G401.6 (cell line): ENCODE measurements around the gene MYF5.

ENCODE experiments used
- FAIRE-seq: peaks from 2 replicates; lab custom pipeline; 2012; peaks lifted over from hg19 to GRCh38; lab: Jason Lieb, UNC

The MYF5 gene

GRCh38 chr12:80707830-80708258, 8.9 kb upstream of the MYF5 start:
- FAIRE-seq, result no peak

- FAIRE-seq, result no peak
These were observed 8.3 kb upstream of the MYF5 start for GRCh38 chr12:80708259-80708974.

GRCh38 chr12:80708975-80709328, 7.8 kb upstream of the MYF5 start:
- FAIRE-seq, result no peak

GRCh38 chr12:80709811-80710726, 6.6 kb upstream of the MYF5 start:
- no peak for FAIRE-seq

GRCh38 chr12:80710727-80711449, 5.8 kb upstream of the MYF5 start:
- FAIRE-seq, result no peak

DNA sequence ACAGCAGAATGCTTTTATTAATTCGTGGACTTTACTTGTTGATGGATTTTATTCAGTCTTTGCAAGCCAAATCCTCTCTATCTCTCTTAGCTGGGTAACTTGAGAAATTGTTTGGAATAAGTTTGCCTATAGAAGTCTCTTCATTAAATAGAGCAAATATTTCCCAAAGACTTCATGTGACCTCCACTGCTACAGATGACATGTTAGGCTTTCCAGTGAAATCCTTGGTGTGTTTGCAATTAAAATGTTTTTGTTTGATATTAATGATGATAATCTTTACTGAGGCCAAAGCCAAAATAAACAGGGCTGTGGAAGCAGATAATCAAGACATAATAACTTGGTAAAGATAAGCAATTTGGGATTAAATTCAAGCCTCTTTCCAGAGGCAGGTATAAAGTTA, 4.8 kb upstream of the MYF5 start:
- FAIRE-seq, result no peak

DNA sequence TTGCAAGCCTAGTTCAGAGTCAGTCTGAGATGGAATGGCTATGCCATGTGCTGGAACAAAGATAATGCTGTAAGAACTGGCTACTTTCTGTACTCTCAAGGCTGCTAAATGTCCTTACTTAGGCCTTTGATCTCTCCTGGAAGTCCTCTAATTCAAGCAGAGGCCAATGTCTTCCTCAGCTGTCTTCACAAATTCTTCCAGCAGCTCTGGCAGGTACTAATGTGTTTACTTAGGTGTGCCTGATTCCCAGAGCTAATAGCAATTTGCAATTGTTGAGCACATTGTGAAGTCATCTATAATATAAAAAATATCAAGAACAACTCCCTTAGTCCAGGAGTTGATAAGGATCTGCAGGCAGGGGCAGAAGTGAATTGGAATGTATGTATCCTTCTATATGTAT, 3.8 kb upstream of the MYF5 start:
- no peak for FAIRE-seq

DNA sequence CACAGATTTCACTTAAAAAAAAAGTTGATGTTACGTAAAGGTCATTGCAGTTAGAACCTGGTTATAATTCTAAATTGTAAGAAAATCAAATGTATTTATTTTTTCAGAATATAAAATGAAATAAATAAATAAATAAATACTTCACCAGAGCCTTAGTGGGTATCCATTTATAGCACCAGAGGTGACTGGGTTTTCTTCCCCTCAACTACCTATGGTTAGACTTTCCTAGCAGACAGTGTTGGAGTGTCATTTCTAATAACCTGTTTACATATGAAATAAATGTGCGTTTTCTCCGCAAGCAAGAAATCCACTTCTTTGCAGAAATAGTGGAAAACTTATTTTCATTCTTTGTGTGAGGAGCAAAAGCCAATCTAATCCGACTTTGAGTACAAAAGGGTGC, 3.3 kb upstream of the MYF5 start:
- FAIRE-seq, result no peak

DNA sequence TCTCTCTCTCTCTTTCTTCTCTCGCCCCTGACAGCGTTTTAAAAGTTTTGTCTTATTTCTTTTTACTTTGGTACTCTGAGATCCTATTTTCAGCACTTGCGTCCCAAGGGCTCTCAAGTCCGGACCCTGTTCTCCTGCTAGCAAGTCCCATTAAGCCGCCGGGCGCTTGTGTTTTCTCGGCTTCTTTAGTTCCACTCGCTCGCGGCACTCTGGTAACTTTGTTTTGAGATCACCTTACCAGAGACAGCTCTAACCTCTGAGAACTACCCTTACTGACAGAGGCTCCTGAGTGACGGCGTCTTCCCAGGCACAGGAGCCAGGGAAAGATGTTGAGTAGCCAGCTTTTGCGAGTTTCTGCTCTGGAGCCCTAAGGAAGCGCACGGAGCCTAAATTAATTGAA, 2.7 kb upstream of the MYF5 start:
- FAIRE-seq, result no peak

GRCh38 chr12:80714846-80715245, 1.9 kb upstream of the MYF5 start:
- no peak for FAIRE-seq

- no peak for FAIRE-seq
These were observed 931 bp upstream of the MYF5 start for GRCh38 chr12:80715713-80716249.

- FAIRE-seq, result no peak
These were observed 1.1 kb downstream of the MYF5 start for GRCh38 chr12:80717856-80718255.

DNA sequence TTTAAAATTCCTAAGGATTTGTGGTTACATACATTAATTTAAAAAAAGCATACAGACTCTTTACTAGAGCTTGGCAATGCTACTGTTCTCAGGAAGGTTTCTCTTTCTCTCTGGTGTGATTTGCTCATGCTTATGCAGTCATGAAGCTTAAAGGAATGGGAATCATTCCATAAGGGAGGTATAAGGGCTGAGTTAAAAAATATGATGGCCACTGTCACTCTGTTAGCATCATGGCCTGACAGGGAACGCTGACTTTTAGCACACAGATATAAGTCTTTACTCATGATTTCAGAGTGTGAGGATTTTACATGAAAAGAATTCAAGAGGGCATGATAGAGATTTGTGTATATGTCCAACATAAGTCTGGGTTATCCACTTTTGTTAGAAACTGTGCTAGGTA, 3.8 kb downstream of the MYF5 start:
- no peak for FAIRE-seq

DNA sequence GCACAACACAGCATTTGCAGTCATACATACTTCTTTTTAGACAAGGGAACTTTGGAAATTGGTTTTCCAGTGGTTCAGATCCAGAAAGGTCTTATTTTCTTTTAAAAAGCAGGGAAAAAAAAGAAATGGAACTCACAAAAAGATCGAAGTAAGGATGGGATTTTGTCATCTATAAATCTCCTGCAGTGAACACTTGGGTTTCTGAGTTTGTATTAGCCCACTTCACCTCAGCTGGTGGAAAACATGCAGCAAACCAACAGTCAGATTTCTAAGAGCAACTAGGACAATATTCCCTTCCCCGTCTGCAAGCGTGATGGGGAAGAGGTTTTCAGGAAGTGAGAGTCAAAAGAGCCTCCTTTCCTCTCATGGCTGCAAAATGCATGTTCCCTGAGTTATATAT, 4.6 kb downstream of the MYF5 start:
- no peak for FAIRE-seq

- FAIRE-seq, result no peak
These were observed 29.3 kb downstream of the MYF5 start for GRCh38 chr12:80745851-80746505.

DNA sequence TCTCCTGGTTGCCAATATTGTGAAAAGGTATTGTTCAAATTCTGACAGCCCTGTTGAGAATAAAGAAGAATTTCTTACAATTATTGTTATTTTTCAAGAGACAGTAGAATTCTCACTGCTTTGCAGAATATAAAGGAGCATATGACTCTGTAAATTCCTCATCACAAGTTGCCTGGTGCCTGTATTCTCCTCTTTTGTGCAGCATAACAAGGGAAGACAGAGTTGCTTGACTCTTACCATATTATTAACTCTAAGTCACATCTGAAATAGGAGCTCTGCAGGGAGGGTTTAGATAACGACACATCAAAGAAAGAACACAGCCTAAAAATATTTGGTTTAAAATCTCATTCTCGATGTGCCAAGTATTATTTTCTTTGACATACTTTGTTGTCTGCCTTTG, 31.1 kb downstream of the MYF5 start:
- FAIRE-seq, result no peak

- FAIRE-seq, result no peak
These were observed 32.7 kb downstream of the MYF5 start for GRCh38 chr12:80749456-80749855.

DNA sequence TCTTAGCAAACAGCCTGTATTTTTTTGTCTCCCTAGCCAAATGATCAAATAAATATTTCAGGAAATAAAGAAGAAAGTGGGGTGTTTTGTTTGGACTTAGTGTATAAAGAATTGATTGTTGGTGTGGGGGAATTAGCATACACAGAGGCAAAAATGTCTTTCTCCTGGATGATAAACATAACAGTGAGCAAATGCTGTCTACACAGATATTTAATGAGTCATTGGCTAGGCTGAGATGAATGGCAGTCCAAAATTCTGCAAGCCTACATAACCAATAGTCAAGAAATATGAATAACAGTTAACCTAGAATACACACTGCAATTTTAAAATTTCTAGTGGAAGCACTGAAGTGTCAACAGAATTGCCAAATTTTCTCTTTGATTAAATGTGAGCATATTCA, 35.8 kb downstream of the MYF5 start:
- no peak for FAIRE-seq

GRCh38 chr12:80754274-80754673, 37.6 kb downstream of the MYF5 start:
- no peak for FAIRE-seq

DNA sequence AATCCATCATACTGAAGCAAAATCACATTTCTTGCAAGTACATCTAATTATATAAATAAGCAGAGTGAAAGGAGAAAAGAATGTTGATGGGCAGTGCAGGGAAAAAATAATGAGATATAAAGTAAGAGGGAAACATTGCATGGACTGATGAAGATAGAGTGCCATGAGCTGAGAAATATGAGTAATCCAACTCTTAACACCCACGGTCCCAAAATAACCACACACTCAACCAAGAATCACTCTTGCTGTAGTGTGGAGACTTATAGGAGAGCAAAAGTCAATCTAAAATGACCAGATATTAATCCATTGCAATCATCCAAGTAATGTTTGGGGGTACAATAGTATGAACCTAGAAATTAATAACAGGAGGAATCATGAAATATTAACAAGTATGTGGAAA, 40.2 kb downstream of the MYF5 start:
- no peak for FAIRE-seq

DNA sequence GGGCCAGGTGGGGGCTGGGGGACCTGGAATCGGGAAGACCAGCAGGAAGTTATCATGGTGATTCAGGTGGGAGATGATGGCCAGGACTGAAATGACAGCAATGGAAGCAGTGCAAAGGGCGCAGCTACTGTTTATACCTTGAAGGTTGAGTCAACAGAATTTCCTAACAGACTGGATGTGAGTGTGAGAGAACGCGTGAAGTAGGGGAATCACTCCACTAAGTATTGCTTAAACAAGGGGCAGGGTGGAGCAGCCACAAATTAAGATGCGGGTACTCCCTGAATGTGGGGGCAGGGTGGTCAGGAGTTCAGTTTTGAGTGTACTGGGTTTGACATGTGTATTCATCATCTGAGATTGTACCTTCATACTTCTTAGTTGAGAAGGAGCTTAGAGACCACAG, 45.1 kb downstream of the MYF5 start:
- FAIRE-seq, result no peak

DNA sequence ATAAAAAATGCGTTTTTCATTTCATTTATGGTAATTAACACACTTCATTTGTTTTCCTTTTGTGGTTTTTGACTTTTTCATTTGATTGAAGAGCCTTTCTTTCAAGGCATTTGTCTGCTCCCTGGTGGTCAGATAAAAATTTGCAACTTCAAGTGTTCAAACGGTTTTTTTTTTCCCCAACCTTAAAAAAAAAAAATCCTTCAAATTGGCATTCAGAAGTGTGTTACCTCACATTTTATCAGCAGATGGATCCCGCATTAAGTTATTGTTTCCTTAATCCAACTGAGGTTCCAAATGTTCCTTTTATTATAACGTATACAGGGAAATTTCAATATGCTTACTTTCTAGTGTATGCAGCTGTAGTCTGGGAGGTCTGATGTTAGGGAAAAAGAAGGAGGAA, 47.2 kb downstream of the MYF5 start:
- FAIRE-seq, result peak; percentile 95
